K562 (cell line): ENCODE measurements around the gene KAT2B. TPM values are rescaled to one million over a fixed set of nuclear protein-coding genes. Genes with fewer than 3 reads are reported as not detected.

Experiments
- CHAMP1 ChIP-seq: fragments of 450-650 bp; IDR thresholded peaks from 2 replicates; pipeline ENCODE4 v1.6.1; 2016; ENCODE audit warnings: mild to moderate bottlenecking
- CHD1 ChIP-seq: fragments of 200-600 bp; sonication (generic); IDR thresholded peaks from one replicate; pipeline ENCODE4 v1.6.1; 2012; ENCODE audit warnings: mild to moderate bottlenecking, moderate library complexity, low read length, inconsistent platforms
- CREB1 ChIP-seq, 2 experiments: sonication (generic) in 1 of 2; formaldehyde crosslinking in 1 of 2; IDR thresholded peaks; 2 replicates each; pipeline versions ENCODE4 v1.6.1 to v1.8.0; 2012 to 2022; ENCODE audit warnings: inconsistent platforms in 1 of 2, mild to moderate bottlenecking in 1 of 2, missing genetic modification reagents in 1 of 2, moderate library complexity in 1 of 2
- CREBBP ChIP-seq: IDR thresholded peaks from one replicate; pipeline ENCODE4 v1.6.1; 2012; ENCODE audit warnings: low read depth, mild to moderate bottlenecking, control low read depth, inconsistent platforms, low read length
- CREM ChIP-seq: IDR thresholded peaks from 2 replicates; pipeline ENCODE4 v1.6.1; 2014; ENCODE audit warnings: antibody characterized with exemption, low read depth
- DDX20 ChIP-seq: fragments of 450-650 bp; IDR thresholded peaks from 2 replicates; pipeline ENCODE4 v1.6.1; 2016; ENCODE audit warnings: missing genetic modification characterization, low read depth, mild to moderate bottlenecking, missing compliant biosample characterization, moderate library complexity
- FIP1L1 ChIP-seq: fragments of 200-400 bp; formaldehyde crosslinking; IDR thresholded peaks from 2 replicates; pipeline ENCODE4 v1.6.1; 2018; ENCODE audit warnings: mild to moderate bottlenecking, low read depth, low read length; ENCODE audit not compliant: poor library complexity, severe bottlenecking
- FOXK2 ChIP-seq, 2 experiments: fragments of 450-650 bp; IDR thresholded peaks in 1 of 2; conservative IDR thresholded peaks in 1 of 2; 2 replicates each; pipeline ENCODE4 v1.6.1; 2016; ENCODE audit warnings: low read depth in 2 of 2, mild to moderate bottlenecking in 1 of 2
- HLTF ChIP-seq: fragments of 450-650 bp; IDR thresholded peaks from 2 replicates; pipeline ENCODE4 v1.6.1; 2016
- IRF9 ChIP-seq: fragments of 450-650 bp; IDR thresholded peaks from 2 replicates; pipeline ENCODE4 v1.6.1; 2016; ENCODE audit warnings: missing biosample characterization, missing genetic modification characterization
- MTA1 ChIP-seq: fragments of 450-650 bp; IDR thresholded peaks from 2 replicates; pipeline ENCODE4 v1.6.1; 2017; ENCODE audit warnings: borderline replicate concordance
- NFIC ChIP-seq: fragments of 450-650 bp; IDR thresholded peaks from 2 replicates; pipeline ENCODE4 v1.6.1; 2017; ENCODE audit warnings: mild to moderate bottlenecking, inconsistent platforms
- PHF8 ChIP-seq: fragments of 200-600 bp; sonication (generic); IDR thresholded peaks from 2 replicates; pipeline ENCODE4 v1.6.1; 2012; ENCODE audit warnings: mixed run types, mild to moderate bottlenecking, inconsistent platforms, low read length, moderate library complexity, borderline replicate concordance
- PKNOX1 ChIP-seq: fragments of 450-650 bp; IDR thresholded peaks from 2 replicates; pipeline ENCODE4 v1.6.1; 2016
- SAFB ChIP-seq: fragments of 200-400 bp; formaldehyde crosslinking; IDR thresholded peaks from 2 replicates; pipeline ENCODE4 v1.6.1; 2017; ENCODE audit warnings: low read depth, low read length, borderline replicate concordance
- TCF3 ChIP-seq: sonication (generic); formaldehyde crosslinking; IDR thresholded peaks from 2 replicates; pipeline ENCODE4 v1.4.0; 2020; ENCODE audit warnings: mild to moderate bottlenecking, missing genetic modification reagents
- TGIF2 ChIP-seq: sonication (generic); formaldehyde crosslinking; IDR thresholded peaks from 2 replicates; pipeline ENCODE4 v1.8.1; 2022; ENCODE audit warnings: mild to moderate bottlenecking, missing genetic modification reagents, moderate library complexity
- TOE1 ChIP-seq, 2 experiments: fragments of 450-650 bp in 1 of 2; sonication (generic) in 1 of 2; formaldehyde crosslinking in 1 of 2; IDR thresholded peaks; 2 replicates each; pipeline versions ENCODE4 v1.7.1 to v1.8.0; 2016 to 2022; ENCODE audit warnings: borderline replicate concordance in 2 of 2, mild to moderate bottlenecking in 2 of 2, antibody characterized with exemption in 1 of 2, inconsistent platforms in 1 of 2, low read depth in 1 of 2, missing genetic modification reagents in 1 of 2, moderate library complexity in 1 of 2
- XRCC5 ChIP-seq: fragments of 200-400 bp; formaldehyde crosslinking; IDR thresholded peaks from 2 replicates; pipeline ENCODE4 v1.6.1; 2017; ENCODE audit warnings: low read depth, mild to moderate bottlenecking, low read length
- ZBTB17 ChIP-seq: fragments of 450-650 bp; formaldehyde crosslinking; IDR thresholded peaks from 2 replicates; pipeline ENCODE4 v1.4.0; 2020; ENCODE audit warnings: mild to moderate bottlenecking
- ZNF143 ChIP-seq: sonication (generic); formaldehyde crosslinking; IDR thresholded peaks from 2 replicates; pipeline ENCODE4 v1.9.0; 2022; ENCODE audit warnings: mild to moderate bottlenecking, missing genetic modification reagents
- ZNF146 ChIP-seq: IDR thresholded peaks from one replicate; pipeline ENCODE4 v1.6.1; 2018; ENCODE audit warnings: missing compliant biosample characterization; ENCODE audit not compliant: unreplicated experiment
- ZNF778 ChIP-seq: fragments of 450-650 bp; formaldehyde crosslinking; IDR thresholded peaks from 2 replicates; pipeline ENCODE4 v1.4.0; 2020; ENCODE audit warnings: mild to moderate bottlenecking, moderate library complexity
- polyA plus RNA-seq, 8 experiments: library from polyadenylated mRNA; depleted of rRNA in 4 of 8; stranded (reverse) in 5 of 8; unstranded in 3 of 8; fragments of >200 nt; fragmentation: Nextera tagmentation in 2 of 8; fragmentation: Illumina TruSeq in 1 of 8; extraction: Ambion mirVana in 2 of 8; extraction: Trizol in 1 of 8; gene quantifications; 2 replicates each; pipeline versions ENCODE4 v1.2.1 to v1.2.3, GENCODE V29; 2011 to 2014; ENCODE audit warnings: inconsistent platforms in 1 of 8, missing spikeins in 1 of 8
- total RNA-seq, 7 experiments: library from RNA; depleted of rRNA in 6 of 7; stranded (reverse); fragments of >200 nt in 6 of 7; fragmentation: Illumina TruSeq in 2 of 7; extraction: Trizol in 2 of 7; gene quantifications; 2 replicates each; pipeline versions ENCODE4 v1.2.1 to v1.2.3, GENCODE V29; 2011 to 2021; ENCODE audit warnings: low replicate concordance in 1 of 7

KAT2B gene
- total and polyA plus RNA-seq, 9 of the 15 experiments (the other 6 are each of a cell fraction or from before 2014, with no cell fraction given) = 3.3 to 14.9 (median 12.2) TPM

- TF ChIP-seq FIP1L1 = peak; percentile 44
- TF ChIP-seq ZNF778 (CRISPR knock-in tag) = no peak
- TF ChIP-seq CHAMP1 = 0 out of 2 replicates have a peak, but pooled peaks have one; percentile 16
- TF ChIP-seq HLTF = peak; percentile 85; the same call in 1 of the 2 replicates
- peak; percentile 89 for TF ChIP-seq XRCC5
- peak; percentile 56 for TF ChIP-seq NFIC
- TF ChIP-seq TOE1 (IDR thresholded peaks at IDR 0.05; ENCODE audit: borderline replicate concordance) = peak; percentile 47; the same call in 1 of the 2 replicates
- TF ChIP-seq TOE1 (CRISPR knock-in tag; IDR thresholded peaks at IDR 0.05; ENCODE audit: borderline replicate concordance, low read depth) = no peak
- no peak for TF ChIP-seq IRF9 (tag)
- peak; percentile 76; the same call in 1 of the 2 replicates for TF ChIP-seq PHF8
- TF ChIP-seq DDX20 (tag) = no peak
- peak; percentile 55 for TF ChIP-seq MTA1
- TF ChIP-seq SAFB = 0 out of 2 replicates have a peak, but pooled peaks have one; percentile 7
- TF ChIP-seq FOXK2 (conservative IDR thresholded peaks at IDR 0.05 in 1 of 2, IDR thresholded peaks at IDR 0.05 in 1 of 2; ENCODE audit: low read depth in 2 of 2) = 0 out of 4 replicates have a peak, but pooled peaks have one; percentile 19 to 34
- TF ChIP-seq CREBBP = no peak
- TF ChIP-seq TCF3 (CRISPR knock-in tag) = peak; percentile 39; the same call in 1 of the 2 replicates
- TF ChIP-seq CREM = peak; percentile 73
- TF ChIP-seq ZNF146 (CRISPR knock-in tag) = peak; percentile 13
- TF ChIP-seq PKNOX1 = peak; percentile 62; the same call in 1 of the 2 replicates
- TF ChIP-seq ZBTB17 (CRISPR knock-in tag) = 0 out of 2 replicates have a peak, but pooled peaks have one; percentile 37
- no peak for TF ChIP-seq CHD1
- TF ChIP-seq TGIF2 (CRISPR knock-in tag) = 0 out of 2 replicates have a peak, but pooled peaks have one; percentile 19
- no peak for TF ChIP-seq ZNF143 (CRISPR knock-in tag)
- TF ChIP-seq CREB1 (IDR thresholded peaks at IDR 0.05) = 0 out of 2 replicates have a peak, but pooled peaks have one; percentile 45
- peak; percentile 61 for TF ChIP-seq CREB1 (CRISPR knock-in tag; IDR thresholded peaks at IDR 0.05)
Observed at GRCh38 chr3:20039765-20040547, at the start of gene KAT2B (continued).
